ENCODE data around the gene C5orf46. TPM values are rescaled to one million over a fixed set of nuclear protein-coding genes. Genes with fewer than 3 reads are reported as not detected.

The C5orf46 gene
- total RNA-seq, 4 donors from 2014 or later = not detected

DNA sequence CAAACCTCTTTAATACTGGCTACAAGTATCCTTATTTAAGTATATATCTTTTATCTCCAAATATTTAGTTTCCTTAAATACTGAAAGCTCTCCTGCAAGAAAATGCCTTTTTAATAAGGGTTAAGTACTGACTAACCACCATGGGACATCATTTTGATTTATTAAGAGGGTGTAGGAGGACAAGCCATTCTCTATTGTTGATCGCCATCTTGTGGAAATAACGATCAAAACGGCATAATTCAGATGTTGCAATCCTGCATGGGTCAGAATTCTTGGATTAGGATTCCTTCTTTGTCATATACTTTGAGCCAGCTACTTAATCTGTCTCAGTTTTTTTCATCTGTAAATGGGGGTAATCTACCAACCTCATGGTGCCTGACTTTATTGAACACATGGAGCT lies 28.7 kb upstream of the C5orf46 start:
- Histone ChIP-seq H3K27me3 (no peaks in the 10 kb centered on the region), H3K4me1 (no peaks in the 10 kb centered on the region), H3K36me3 (no peaks in the 10 kb centered on the region), H3K4me3 (no peak overlapping the region), H3K9me3 (no peaks in the 10 kb centered on the region), H3K27ac (no peak overlapping the region)
- TF ChIP-seq POLR2A (IDR thresholded peaks at IDR 0.05) = no peak
- TF ChIP-seq, protein P1, sequence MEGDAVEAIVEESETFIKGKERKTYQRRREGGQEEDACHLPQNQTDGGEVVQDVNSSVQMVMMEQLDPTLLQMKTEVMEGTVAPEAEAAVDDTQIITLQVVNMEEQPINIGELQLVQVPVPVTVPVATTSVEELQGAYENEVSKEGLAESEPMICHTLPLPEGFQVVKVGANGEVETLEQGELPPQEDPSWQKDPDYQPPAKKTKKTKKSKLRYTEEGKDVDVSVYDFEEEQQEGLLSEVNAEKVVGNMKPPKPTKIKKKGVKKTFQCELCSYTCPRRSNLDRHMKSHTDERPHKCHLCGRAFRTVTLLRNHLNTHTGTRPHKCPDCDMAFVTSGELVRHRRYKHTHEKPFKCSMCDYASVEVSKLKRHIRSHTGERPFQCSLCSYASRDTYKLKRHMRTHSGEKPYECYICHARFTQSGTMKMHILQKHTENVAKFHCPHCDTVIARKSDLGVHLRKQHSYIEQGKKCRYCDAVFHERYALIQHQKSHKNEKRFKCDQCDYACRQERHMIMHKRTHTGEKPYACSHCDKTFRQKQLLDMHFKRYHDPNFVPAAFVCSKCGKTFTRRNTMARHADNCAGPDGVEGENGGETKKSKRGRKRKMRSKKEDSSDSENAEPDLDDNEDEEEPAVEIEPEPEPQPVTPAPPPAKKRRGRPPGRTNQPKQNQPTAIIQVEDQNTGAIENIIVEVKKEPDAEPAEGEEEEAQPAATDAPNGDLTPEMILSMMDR (IDR thresholded peaks at IDR 0.05) = peak; percentile 20 to 62 (median 32)
- peak in 1 of 2 donors; percentile 34 for DNase-seq (ENCODE audit: low spot score in 2 of 2)
- WGBS, 2 donors = 0 to 7% methylated on average over 3 of the region's 3 CpGs

DNA sequence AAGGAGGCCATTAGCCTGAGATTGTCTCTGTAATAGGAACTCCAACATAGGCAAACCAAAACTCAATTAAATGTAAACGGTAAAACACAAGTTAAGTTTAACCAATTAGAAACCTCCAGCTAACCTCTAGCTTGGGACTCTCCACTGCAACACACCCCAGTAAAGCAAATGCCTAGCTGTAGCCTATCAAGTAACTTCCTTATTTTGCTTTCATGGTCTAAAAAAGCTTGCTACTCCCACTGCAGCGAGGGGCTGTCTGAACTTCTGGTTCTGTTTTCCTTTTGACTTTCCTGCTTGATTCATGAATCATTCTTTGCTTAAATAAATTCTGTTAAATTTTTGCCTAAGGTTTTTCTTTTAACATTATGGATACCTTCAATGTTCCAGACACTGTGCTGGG lies 24.4 kb upstream of the C5orf46 start:
- Histone ChIP-seq H3K4me1 (no peaks in the 10 kb centered on the region), H3K9me3 (no peaks in the 10 kb centered on the region), H3K4me3 (no peak overlapping the region), H3K27ac (no peak overlapping the region), H3K27me3 (no peaks in the 10 kb centered on the region), H3K36me3 (no peaks in the 10 kb centered on the region)
- 57 to 81% methylated on average over 2 of the region's 2 CpGs for WGBS, 2 donors
- TF ChIP-seq EP300 (IDR thresholded peaks at IDR 0.05) (no peak), POLR2A (IDR thresholded peaks at IDR 0.05) (no peak)
- TF ChIP-seq, protein P1 (IDR thresholded peaks at IDR 0.05) = no peak
- DNase-seq (ENCODE audit: low spot score in 2 of 2) = no peak

DNA sequence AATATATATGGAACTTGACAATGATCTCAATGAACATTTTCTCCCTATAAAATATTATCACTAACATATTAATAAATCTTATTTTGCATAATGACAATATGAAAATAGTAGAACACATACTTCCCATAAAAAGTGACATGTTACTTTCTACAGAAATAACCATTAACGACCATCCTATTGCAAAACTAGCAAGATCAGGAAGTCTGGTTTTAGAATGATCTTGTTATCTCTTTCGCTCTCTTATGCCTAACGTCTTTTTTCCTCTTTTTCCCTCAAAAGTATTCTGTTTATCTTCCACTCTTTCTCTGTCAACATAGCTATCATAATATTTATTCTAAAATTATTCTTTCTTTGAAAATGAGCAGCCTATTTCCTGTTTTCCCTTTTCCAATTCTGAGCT lies 21.6 kb upstream of the C5orf46 start:
- no peak for DNase-seq (ENCODE audit: low spot score in 2 of 2)
- WGBS, 2 donors = 53 to 55% methylated on average over 3 of the region's 3 CpGs
- H3K27me3 ChIP-seq = no peaks in the 10 kb centered on the region
- TF ChIP-seq POLR2A (IDR thresholded peaks at IDR 0.05) = no peak
- TF ChIP-seq, protein P1 (IDR thresholded peaks at IDR 0.05) = no peak
- TF ChIP-seq EP300 (IDR thresholded peaks at IDR 0.05) = no peak
- H3K36me3 ChIP-seq = no peaks in the 10 kb centered on the region
- H3K9me3 ChIP-seq = no peaks in the 10 kb centered on the region
- H3K4me1 ChIP-seq = no peaks in the 10 kb centered on the region
- no peak overlapping the region for H3K27ac ChIP-seq
- no peak overlapping the region for H3K4me3 ChIP-seq

DNA sequence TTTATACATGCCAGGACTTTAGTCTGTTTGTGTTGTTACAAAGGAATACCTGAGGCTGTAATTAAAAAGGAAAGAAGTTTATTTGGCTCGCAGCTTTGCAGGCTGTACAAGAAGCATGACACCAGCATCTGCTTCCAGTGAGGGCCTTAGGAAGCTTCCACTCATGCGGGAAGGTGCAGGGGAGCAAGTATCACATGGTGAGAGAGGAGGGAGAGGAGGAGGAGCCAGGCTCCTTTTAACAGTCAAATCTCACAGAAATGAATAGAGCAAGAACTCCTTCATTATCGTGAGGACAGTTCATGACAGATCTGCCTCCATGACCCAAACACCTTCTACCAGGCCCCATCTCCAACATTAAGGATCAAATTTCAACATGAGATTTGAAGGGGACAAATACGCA lies 18.7 kb upstream of the C5orf46 start:
- H3K36me3 ChIP-seq = no peaks in the 10 kb centered on the region
- no peaks in the 10 kb centered on the region for H3K9me3 ChIP-seq
- no peaks in the 10 kb centered on the region for H3K27me3 ChIP-seq
- no peak for DNase-seq (ENCODE audit: low spot score in 2 of 2)
- no peaks in the 10 kb centered on the region for H3K4me1 ChIP-seq
- TF ChIP-seq POLR2A (IDR thresholded peaks at IDR 0.05) (no peak), EP300 (IDR thresholded peaks at IDR 0.05) (no peak)
- TF ChIP-seq, protein P1 (IDR thresholded peaks at IDR 0.05) = no peak
- H3K4me3 ChIP-seq = no peak overlapping the region
- H3K27ac ChIP-seq = no peak overlapping the region
- WGBS, 2 donors = 84 to 85% methylated on average over 4 of the region's 4 CpGs

DNA sequence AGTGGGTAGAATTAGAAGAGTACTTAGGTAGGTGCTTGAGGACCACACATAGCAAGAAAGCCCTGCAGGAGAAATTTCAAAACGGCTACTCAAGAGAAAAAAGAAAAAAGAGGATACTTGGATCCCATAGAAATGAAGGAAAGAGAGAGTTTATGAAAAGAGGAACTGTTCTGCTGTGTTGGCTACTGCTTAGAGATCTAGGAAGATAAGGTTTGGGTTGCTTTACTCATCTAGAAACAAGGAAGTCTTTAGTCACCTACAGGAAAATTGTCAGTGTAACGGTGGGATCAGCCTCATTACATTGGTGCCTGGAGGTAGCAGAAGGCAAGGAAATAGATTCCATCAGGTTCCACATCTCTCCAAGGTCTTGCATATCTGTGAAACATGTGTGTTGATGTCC lies 14.8 kb upstream of the C5orf46 start:
- no peak for DNase-seq (ENCODE audit: low spot score in 2 of 2)
- no peaks in the 10 kb centered on the region for H3K27me3 ChIP-seq
- H3K36me3 ChIP-seq = no peaks in the 10 kb centered on the region
- H3K4me3 ChIP-seq = no peak overlapping the region
- H3K9me3 ChIP-seq = no peaks in the 10 kb centered on the region
- TF ChIP-seq EP300 (IDR thresholded peaks at IDR 0.05) (no peak), POLR2A (IDR thresholded peaks at IDR 0.05) (no peak)
- TF ChIP-seq, protein P1 (IDR thresholded peaks at IDR 0.05) = no peak
- WGBS, 2 donors = 69 to 72% methylated on average over 2 of the region's 2 CpGs
- H3K27ac ChIP-seq = no peak overlapping the region
- H3K4me1 ChIP-seq = no peaks in the 10 kb centered on the region

All from tibial nerve (tissue), 4 donors.